ENCODE measurements around the gene GARRE1. TPM values are rescaled to one million over a fixed set of nuclear protein-coding genes. Genes with fewer than 3 reads are reported as not detected.
A peak's percentile ranks its signal among the peaks of the same experiment; 100 is the strongest.

The GARRE1 gene
- total and polyA plus RNA-seq, 2 of the 13 experiments (the other 11 are each of a cell fraction or from before 2014, with no cell fraction given), result 8.0 to 11.7 TPM

GRCh38 chr19:34261334-34262109, 7.2 kb downstream of the GARRE1 start (continued):
- no peak for TF ChIP-seq DMAP1 (CRISPR knock-in tag; IDR thresholded peaks at IDR 0.05)
- TF ChIP-seq ZNF605 (CRISPR knock-in tag; IDR thresholded peaks at IDR 0.05), result no peak

GRCh38 chr19:34263745-34264237, 9.4 kb downstream of the GARRE1 start:
- POLR2A ChIA-PET, result no interaction called here
- no TSS peak for BruUV-seq (replicated peaks)
- in situ Hi-C loops (cut with HindIII; ENCODE audit: extremely low pct_ligation_motif_present, low pct_unique_long_range_greater_than_20kb) (no loop called here), intact Hi-C loops (cut with micrococcal nuclease; ENCODE audit: unreplicated experiment) (no loop called here)
- Histone ChIP-seq H3K9ac (ENCODE audit: insufficient read depth, low read depth, low read length) (no peak overlapping the region), H3K4me1 (ENCODE audit: insufficient read depth, low read length) (peaks cover 34% of the 10 kb centered on the region), H3K27me3 (ENCODE audit: control insufficient read depth in 1 of 2, insufficient read depth in 2 of 2, low read length in 2 of 2) (no peaks in the 10 kb centered on the region), H3K9me3 (ENCODE audit: low read length) (no peaks in the 10 kb centered on the region), H3K4me3 (replicated peaks in 1 of 3; ENCODE audit: insufficient read depth in 1 of 3, low read depth in 2 of 3, low read length in 3 of 3) (no peak overlapping the region), H3K79me2 (ENCODE audit: insufficient read depth, low read length) (peaks cover 41% of the 10 kb centered on the region), H4K20me1 (ENCODE audit: insufficient read depth, low read length) (peaks cover 7% of the 10 kb centered on the region; the same call in 1 of the 2 replicates), H2AFZ (ENCODE audit: low read length) (no peak overlapping the region), H3K36me3 (replicated peaks in 1 of 2; ENCODE audit: control insufficient read depth in 1 of 2, insufficient read depth in 2 of 2, low read length in 2 of 2) (no peaks in the 10 kb centered on the region), H3K27ac (ENCODE audit: extremely low read length, insufficient read depth, low read length) (no peak overlapping the region), H3K4me2 (ENCODE audit: low read depth, low read length) (no peak overlapping the region)
- CTCF ChIA-PET (ENCODE audit: low intra/inter-chr PET ratio, low total read pairs), result no interaction called here
- WGBS (ENCODE audit: low lambda C conversion rate), result 78% methylated on average over 8 of the region's 8 CpGs
- FAIRE-seq (no peak), ATAC-seq (no peak), DNase-seq (ENCODE audit: low spot score) (peak; percentile 36)
- no peak for TF ChIP-seq CENPT (CRISPR knock-in tag; IDR thresholded peaks at IDR 0.05; ENCODE audit: low read depth)
- peak; percentile 10 for TF ChIP-seq TEAD3 (CRISPR knock-in tag; optimal IDR thresholded peaks at IDR 0.05; ENCODE audit: borderline replicate concordance)
- peak; percentile 93 for TF ChIP-seq ZNF629 (CRISPR knock-in tag; conservative IDR thresholded peaks at IDR 0.05)
- 0 out of 2 replicates have a peak, but pooled peaks have one; percentile 17 for TF ChIP-seq ZMYM3 (CRISPR knock-in tag; IDR thresholded peaks at IDR 0.05)
- TF ChIP-seq, protein P1, sequence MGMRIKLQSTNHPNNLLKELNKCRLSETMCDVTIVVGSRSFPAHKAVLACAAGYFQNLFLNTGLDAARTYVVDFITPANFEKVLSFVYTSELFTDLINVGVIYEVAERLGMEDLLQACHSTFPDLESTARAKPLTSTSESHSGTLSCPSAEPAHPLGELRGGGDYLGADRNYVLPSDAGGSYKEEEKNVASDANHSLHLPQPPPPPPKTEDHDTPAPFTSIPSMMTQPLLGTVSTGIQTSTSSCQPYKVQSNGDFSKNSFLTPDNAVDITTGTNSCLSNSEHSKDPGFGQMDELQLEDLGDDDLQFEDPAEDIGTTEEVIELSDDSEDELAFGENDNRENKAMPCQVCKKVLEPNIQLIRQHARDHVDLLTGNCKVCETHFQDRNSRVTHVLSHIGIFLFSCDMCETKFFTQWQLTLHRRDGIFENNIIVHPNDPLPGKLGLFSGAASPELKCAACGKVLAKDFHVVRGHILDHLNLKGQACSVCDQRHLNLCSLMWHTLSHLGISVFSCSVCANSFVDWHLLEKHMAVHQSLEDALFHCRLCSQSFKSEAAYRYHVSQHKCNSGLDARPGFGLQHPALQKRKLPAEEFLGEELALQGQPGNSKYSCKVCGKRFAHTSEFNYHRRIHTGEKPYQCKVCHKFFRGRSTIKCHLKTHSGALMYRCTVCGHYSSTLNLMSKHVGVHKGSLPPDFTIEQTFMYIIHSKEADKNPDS (CRISPR knock-in tag; IDR thresholded peaks at IDR 0.05), result no peak
